GM23248 (cell line): ENCODE results near the gene GBGT1.

Experiments
- EZH2 ChIP-seq: fragments of 200-600 bp; sonication (generic); IDR thresholded peaks from 2 replicates; pipeline ENCODE4 v1.6.1; 2018; ENCODE audit warnings: antibody characterized with exemption, mild to moderate bottlenecking; ENCODE audit not compliant: insufficient read depth, poor library complexity, severe bottlenecking
- EZH2phosphoT487 ChIP-seq: fragments of 200-600 bp; sonication (generic); IDR thresholded peaks from 2 replicates; pipeline ENCODE4 v1.6.1; 2018; ENCODE audit warnings: antibody characterized with exemption, moderate library complexity, mild to moderate bottlenecking, low read depth; ENCODE audit not compliant: insufficient read depth

DNA sequence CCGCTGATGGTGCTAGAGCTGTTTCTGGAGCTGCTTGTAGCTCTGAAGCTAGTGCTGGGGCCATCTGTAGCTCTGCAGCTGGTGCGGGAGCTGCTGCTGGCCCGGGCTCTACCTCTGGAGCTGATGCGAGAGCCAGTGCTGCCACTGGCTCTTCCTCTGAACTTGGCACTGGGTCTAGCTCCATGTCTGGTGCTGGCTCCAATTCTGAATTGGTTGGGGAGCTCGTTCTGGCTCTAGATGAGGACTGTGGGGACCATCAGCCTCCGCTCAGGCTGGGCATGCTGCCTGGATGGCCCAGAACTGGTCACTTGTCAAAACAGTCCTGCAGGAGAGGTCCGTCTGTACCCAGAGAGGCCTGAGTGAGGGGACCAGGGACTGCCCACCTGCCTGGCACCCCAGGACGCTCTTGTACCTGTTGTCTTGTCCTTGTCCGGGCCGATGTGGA, 23.9 kb upstream of the GBGT1 start:
- TF ChIP-seq EZH2 (no peak), EZH2phosphoT487 (no peak)
